GM20431 (cell line): ENCODE data around the gene GRIP2.

Experiments used
- in situ Hi-C: fragments of 300-500 bp; cut with MseI, MboI; formaldehyde crosslinking; loops from one replicate; pipeline ENCODE4 v1.15.0; 2020; ENCODE audit warnings: low sequenced_read_pairs; ENCODE audit not compliant: unreplicated experiment

The GRIP2 gene

GRCh38 chr3:14562121-14562890 is 22.2 kb upstream of the GRIP2 start:
- in situ Hi-C loops, result no loop called here

GRCh38 chr3:14561051-14561960 is 21.2 kb upstream of the GRIP2 start:
- in situ Hi-C loops, result no loop called here

- in situ Hi-C loops, result no loop called here
Observed at GRCh38 chr3:14560110-14560509, 20.0 kb upstream of the GRIP2 start.

- in situ Hi-C loops, result no loop called here
Observed at GRCh38 chr3:14558029-14558428, 17.9 kb upstream of the GRIP2 start.

GRCh38 chr3:14555835-14556234 is 15.7 kb upstream of the GRIP2 start:
- in situ Hi-C loops, result no loop called here

GRCh38 chr3:14554715-14555114 is 14.6 kb upstream of the GRIP2 start:
- in situ Hi-C loops, result no loop called here

GRCh38 chr3:14553871-14554270 is 13.7 kb upstream of the GRIP2 start:
- in situ Hi-C loops, result no loop called here

- in situ Hi-C loops, result no loop called here
Observed at GRCh38 chr3:14552717-14553116, 12.6 kb upstream of the GRIP2 start.

GRCh38 chr3:14552041-14552648 is 12.0 kb upstream of the GRIP2 start:
- in situ Hi-C loops, result no loop called here

GRCh38 chr3:14550651-14551611 is 10.8 kb upstream of the GRIP2 start:
- in situ Hi-C loops, result no loop called here

- in situ Hi-C loops, result no loop called here
Observed at GRCh38 chr3:14550181-14550580, 10.0 kb upstream of the GRIP2 start.

GRCh38 chr3:14549256-14549919 is 9.2 kb upstream of the GRIP2 start:
- in situ Hi-C loops, result no loop called here

- in situ Hi-C loops, result no loop called here
Observed at GRCh38 chr3:14548321-14548729, 8.2 kb upstream of the GRIP2 start.

- in situ Hi-C loops, result no loop called here
Observed at GRCh38 chr3:14547693-14548092, 7.6 kb upstream of the GRIP2 start.

- in situ Hi-C loops, result no loop called here
Observed at GRCh38 chr3:14546041-14546440, 5.9 kb upstream of the GRIP2 start.

GRCh38 chr3:14545251-14545635 is 5.1 kb upstream of the GRIP2 start:
- in situ Hi-C loops, result no loop called here

GRCh38 chr3:14544282-14545250 is 4.4 kb upstream of the GRIP2 start:
- in situ Hi-C loops, result no loop called here

GRCh38 chr3:14543446-14543845 is 3.3 kb upstream of the GRIP2 start:
- in situ Hi-C loops, result no loop called here
